ENCODE results near the gene COL4A2.
"Not testable (repeated sequence)": the region's sequence is repeated elsewhere in the genome, so short reads cannot be mapped to it uniquely, and the experiment has no call there.

Gene COL4A2

DNA sequence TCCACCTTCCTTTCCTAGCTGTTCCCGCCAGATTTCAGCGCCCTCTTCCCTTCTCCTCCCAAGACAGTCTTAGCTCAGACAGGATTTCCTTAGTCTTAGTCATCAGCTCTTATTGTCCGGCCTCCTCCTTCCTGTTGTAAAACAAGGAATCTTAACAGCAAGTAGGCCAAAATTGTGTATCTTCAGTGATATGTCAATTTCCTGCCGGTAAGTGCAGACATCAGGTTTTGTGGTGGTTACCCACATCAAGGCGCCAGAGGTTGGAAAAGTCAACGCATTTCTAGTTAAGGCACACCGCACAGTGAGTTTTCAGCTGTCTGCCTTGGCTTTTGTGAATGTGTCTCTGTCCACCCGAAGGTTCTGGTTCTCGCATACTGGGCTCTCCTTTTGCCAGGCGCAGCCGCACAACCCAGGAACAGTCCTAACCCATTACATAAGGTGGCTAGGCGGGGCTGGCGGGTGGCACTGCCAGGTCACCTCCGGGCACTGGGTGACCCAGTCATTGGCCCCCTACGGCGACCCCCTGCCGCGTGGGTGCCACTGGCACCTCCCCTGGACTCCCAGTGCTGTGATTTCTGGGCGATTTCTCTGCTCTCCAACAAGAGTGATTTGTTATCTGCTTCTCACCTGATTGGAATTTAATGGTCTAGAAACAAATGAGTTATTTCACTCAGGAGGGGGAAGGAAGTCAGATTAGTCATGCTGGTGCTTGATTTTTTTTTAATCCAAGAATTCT lies 12.9 kb downstream of the COL4A2 start:
- in situ Hi-C loops (cut with MboI; ENCODE audit: low sequenced_read_pairs): no loop called here

DNA sequence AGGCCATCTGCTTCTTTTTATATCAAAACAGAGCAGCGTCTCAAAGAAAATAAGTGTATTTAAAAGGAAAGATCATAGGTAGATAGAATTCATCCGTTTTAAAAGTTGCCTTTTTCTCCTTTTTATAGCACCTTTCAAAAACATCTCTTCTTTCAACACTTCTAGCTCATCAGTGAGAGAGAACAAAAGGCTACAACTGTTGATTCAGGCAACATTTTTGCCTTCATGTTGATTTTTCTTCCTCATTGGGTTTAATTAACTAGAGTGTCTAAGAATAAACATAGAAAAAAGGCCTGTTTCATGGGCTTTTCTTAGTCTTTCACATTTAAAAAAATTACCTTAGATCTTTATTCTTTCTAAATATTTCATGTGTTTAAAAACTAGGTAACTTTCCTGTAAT lies 13.6 kb downstream of the COL4A2 start:
- in situ Hi-C loops (cut with MboI; ENCODE audit: low sequenced_read_pairs): no loop called here

DNA sequence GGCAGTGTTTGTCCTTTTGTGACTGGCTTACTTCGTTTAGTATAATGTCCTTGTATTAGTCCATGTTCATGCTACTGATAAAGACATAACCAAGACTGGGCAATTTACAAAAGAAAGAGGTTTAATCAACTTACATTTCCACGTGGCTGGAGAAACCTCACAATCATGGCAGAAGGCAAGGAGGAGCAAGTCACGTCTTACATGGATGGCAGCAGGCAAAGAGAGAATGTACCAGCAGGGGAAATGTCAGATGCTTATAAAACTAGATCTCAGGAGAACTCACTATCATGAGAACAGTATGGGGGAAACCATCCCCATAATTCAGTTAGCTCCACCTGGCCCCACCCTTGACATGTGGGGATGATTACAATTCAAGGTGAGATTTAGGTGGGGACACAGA lies 14.5 kb downstream of the COL4A2 start:
- in situ Hi-C loops (cut with MboI; ENCODE audit: low sequenced_read_pairs): not testable (repeated sequence)

DNA sequence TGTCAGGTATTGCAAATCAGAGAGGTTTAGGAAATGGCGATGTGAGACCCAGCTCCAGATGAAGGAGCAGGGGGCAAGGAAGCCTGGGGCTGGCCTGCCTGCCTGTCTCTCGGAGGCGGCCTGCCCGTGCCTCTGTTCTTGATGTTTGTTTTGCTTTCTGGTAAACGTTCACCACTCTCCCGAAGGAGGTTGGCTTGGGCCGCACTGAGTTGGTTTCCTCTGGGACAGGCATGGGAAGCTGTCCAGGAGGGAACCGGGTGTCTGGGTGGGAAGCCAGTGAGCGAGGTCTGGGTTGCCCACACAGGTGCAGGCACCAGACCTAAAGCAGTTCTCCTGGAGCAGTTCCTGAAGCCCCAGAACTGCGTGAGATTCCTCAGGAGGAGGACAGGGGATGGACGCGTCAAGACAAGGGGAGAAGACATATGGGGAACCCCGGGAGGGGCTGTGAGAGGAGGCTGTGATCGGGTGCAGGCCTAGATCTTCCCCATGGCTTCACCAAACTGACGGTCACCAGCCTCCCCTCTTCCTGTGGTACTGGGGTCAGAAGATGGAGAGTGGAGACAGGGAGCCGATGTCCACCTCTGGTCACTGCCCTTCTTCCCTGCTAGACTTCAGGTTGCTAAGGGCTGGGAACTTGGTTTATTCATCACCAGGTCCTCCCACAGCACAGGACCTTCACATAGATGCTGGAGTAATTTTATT lies 15.2 kb downstream of the COL4A2 start:
- in situ Hi-C loops (cut with MboI; ENCODE audit: low sequenced_read_pairs): no loop called here

DNA sequence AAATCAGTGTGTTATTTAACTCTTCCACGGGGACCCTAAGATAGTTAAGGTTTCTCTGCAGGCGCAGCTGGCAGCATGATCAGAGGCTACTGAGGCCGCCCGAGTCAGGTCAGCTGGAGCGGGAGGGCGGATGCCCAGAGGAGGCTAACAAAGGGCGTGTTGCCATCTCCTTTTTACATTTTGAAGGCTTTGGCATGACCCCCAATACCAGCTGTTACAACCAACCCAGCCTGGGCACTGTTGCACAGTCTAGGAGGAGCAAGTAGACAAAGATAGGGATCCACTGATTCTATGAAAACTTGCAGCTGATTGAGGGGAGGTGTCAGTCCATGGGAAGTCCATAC lies 15.7 kb downstream of the COL4A2 start:
- in situ Hi-C loops (cut with MboI; ENCODE audit: low sequenced_read_pairs): no loop called here

DNA sequence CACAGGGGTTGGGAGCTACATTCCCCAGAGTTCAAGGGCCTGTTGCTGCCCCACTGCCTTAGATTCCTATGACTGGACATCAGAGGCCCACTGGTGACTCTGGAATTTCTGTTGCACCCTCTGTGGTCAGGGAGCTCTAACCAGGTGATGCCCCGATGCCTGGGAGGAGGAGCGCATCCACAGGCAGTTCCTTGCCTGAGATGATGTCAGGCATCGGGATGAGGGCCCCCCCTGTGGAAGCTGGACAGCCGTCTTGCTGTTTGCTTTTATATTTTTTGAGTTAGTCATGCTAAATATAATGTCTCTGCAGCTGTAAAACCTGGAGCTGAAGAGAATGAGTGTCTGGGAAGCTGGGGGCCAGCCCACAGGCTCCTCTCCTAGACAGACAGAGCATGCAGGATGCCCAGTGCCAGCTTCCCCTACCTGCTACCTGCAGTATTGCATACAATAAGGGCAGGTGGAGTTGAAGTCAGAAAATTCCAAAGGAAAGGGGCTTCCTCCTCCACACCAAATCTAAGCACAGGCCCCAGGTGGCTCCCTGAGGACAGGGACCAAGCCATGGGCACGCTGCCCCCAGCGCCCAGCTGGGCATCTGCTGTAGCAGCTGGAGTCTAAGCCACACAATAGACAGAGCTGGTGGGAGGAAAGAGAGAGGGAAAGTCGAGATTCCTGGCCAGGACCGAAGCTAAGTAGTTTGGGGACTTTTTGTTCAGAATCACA lies 16.2 kb downstream of the COL4A2 start:
- in situ Hi-C loops (cut with MboI; ENCODE audit: low sequenced_read_pairs): no loop called here

DNA sequence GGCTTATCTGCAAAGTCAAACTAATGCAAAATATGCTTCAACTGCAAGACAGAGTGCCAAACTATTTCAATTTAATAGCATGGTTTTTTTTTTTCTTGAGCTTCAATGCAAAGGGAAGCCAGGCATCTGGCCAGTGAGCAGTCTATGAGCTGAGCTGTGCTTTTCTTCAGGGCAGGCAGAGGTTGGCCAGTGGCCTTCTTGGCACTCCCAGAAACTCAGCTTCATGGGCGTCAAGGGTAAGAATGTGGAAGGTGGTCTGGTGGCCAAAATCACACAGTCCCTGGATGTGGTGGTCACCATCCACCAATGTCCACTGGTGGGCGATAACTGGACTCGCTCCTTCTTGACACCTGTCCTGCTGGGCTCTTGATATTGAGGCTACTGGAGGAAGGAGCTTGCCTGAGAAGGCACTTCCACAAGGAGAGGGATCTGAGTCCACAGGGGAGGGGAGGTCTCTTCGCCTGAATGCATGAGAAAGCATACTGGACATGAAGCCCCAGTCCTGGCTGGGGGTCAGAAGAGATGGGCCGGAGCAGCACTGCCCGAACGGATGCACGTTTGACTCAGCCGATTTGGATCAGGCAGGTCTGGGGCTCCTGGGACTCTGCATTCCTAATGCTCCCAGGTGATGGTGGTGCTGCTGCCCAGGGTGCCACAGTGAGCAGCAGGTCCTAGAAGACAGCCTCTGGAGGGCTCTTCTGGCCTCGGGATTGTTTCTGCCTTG lies 17.1 kb downstream of the COL4A2 start:
- in situ Hi-C loops (cut with MboI; ENCODE audit: low sequenced_read_pairs): no loop called here

DNA sequence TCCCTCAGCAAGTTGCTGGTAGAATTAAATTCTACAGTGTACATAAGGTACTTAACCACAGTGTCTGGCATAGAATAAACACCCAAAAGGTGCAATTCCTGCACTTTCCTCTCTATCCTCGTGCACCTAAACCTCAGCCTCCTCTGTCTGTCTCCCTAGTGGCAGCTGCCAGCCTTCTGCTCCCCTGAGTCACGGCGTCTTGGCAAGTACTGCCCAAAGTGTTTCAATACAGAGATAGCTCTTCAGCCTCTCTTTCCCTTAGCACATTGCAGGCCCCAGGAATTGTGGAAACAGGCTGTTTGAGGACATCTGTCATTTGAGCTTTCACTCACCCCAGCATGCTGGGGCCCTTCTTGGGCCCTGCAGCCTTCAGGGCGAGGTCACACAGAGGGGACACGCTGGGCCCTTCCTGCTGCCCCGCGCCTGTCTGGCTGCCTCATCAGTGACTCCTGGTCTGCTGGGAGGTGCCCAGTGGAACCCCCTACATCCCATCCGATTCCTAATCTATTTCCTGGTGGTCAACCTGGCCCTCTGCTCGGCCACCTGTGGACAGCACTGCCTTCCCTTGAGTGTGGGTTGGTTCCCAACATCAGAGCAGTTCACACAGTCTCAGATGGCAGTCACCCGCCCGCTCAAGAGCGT lies 19.3 kb downstream of the COL4A2 start:
- in situ Hi-C loops (cut with MboI; ENCODE audit: low sequenced_read_pairs): no loop called here

DNA sequence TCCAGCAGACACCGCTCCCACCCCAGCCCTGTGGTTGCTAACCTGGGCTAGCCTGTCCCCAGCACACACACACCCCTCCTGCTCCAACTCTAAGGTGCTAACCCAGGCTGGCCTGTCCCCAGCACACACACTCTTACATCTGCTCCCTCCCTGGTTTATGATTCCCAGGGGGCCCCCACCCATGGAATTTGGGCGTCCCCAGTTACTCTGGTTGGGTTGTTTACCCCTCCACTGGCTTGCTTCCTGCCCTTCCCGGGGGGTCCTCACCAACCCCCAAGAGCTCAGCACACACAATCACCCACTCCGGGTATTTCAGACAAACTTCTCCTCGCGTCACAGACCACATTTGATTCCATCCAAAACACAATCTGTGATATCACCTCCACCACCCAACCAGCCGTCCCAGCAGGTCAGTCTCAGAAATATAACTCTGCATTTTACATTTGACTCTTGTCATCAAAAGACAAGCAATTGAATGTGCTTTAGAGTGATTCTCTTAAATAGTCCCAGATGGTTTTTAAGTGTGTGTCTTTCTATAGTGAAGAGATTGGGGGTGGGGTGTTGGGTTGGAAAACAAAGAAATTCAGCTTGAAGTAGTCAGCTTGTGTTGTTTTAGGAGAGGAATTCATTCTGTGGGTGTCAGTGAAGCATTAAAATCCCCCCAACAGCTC lies 20.1 kb downstream of the COL4A2 start:
- in situ Hi-C loops (cut with MboI; ENCODE audit: low sequenced_read_pairs): no loop called here

DNA sequence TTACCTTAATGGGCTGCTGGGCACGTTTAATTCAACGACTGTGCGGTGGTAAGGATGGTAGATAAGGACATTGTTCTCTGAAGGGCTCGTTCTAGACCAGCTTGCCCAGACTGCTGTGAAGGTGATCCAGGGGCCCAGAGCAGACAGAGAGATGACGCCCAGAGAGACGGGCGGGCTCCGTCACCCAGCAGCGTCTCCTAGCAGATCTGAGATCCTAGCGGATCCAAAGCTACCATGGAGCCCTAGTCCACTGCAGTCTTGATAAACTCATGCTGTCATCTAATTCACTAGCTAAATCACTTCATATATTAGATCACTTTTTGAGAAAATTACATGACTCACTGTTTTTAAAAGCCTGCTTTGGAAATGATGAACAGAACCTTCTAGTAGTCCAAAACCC lies 21.5 kb downstream of the COL4A2 start:
- in situ Hi-C loops (cut with MboI; ENCODE audit: low sequenced_read_pairs): no loop called here

DNA sequence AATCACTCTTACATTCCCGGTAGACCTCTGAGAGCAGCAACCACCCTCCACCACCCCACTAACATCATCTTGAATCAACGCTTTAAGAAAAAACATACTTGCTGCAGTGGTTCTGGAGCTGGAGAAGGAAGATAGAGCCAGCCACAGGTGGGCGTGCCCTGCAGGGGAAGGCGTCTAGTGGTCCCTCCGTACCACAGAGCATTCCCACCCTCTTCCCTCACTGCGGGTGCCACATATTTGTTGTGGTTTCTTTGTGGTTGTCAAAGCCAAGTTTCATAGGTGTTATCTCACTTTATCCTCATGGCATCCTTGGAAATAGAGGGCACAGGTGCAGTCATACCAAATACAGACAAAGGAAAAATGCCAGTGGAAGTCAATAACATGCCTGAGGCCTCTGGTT lies 22.2 kb downstream of the COL4A2 start:
- in situ Hi-C loops (cut with MboI; ENCODE audit: low sequenced_read_pairs): no loop called here

DNA sequence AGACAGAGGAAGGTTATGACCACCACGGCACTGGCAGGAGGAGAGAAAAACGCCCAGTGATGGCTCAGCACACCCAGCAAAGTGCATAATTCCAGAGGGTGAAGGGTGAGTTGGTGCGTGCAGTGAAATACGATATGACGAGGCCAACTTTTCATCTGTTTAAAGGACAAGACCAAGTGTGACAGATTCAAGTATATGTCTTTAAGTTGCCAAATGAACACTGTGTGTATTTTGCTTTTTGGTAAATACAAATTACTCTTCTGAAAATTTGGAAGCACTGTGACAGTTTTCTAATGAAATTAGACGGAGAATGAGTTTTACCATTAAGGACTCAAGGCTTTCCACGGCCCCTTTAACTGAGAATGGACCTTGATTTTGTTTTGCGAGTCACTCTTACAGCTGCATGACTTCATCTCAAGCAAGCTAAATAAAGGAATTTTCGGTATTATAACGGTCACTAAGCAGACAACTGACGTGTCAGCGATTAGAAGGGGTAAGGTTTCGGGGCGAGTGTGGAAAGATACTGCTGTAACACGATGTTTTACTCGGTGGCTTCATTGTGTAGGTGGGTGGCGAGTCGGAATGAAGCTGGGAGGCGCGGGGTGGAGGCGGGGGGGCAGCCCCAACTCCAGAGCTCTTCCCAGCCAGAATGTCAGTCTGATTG lies 22.8 kb downstream of the COL4A2 start:
- in situ Hi-C loops (cut with MboI; ENCODE audit: low sequenced_read_pairs): no loop called here

DNA sequence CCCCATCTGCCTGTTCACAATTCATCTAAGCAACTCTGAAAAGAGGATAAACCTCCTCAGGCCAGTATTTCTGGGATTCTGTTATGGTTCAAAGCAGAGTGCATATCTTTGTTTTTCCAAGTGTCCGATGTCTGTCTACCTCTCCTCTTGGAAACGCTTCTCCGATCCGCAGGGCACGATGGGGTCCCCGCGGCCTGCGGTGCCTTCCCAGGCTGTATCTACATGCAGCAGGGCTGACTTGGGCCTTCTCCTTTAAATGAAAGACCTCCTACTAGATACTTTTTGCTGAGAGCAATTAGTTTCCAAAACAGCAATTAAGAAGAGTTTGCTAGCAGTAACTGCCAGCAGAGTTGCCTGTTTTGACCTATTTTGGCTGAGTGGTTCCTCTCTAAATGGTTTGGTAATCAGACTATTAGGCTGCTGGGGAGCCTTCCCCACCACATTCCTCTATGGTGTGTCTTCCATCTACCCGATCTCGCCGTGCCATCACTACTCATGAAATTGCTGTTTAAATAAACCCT lies 23.5 kb downstream of the COL4A2 start:
- in situ Hi-C loops (cut with MboI; ENCODE audit: low sequenced_read_pairs): no loop called here

DNA sequence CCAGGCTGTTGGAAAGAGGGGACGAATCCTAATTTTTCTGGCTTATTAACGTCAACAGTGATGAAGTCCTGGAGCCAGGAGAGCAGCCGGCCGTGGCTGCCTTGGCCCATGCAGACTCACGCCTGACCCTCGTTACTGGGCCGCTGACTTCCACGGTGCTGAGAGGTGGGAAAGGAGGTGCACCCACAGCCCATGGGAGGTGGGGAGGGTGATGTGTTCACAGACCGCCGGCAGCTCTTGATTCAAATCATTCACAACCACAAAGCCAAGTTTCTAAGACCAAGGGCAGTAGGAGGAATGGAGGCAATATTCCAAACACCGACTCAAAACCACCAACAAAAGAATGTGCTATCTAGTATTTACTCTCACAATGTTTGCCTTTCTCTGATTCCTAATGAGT lies 24.3 kb downstream of the COL4A2 start:
- in situ Hi-C loops (cut with MboI; ENCODE audit: low sequenced_read_pairs): no loop called here

DNA sequence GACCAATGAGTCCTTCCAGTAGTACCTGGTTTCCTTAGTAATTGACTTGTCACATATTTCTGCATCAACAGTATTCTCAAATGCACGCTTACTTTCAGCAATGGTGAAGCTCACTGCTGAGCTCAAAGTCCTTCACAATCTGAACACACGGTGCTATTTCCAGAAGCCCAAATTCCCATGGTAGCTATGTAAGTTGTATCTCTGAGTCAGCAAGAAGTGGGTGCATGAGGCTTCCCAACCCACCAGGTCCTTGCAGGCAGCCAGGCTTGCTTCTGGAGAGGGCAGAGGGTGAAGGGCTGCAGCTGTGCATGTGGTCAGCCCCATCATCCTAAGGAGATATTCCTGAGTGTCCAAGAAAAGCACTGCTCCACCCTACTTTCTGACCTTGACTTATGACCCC lies 25.7 kb downstream of the COL4A2 start:
- in situ Hi-C loops (cut with MboI; ENCODE audit: low sequenced_read_pairs): no loop called here

DNA sequence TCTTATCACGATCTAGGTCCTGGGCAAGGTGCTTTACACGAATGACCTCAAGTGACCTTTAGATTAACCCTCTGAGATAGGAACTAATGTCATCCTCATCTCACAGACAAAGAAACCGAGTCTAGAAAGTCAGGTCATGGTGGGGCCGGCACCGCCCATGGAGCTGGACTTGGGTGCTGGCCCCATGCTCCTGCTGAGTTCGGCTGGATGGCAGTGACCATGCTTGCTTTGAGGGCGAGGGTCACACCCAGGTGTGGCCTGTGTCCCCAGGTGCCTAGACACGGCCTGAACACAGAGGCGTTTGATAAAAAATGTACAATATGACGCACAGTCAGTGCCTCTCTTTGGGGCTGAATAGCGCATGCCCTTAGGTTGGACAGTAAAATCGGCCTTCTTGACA lies 26.8 kb downstream of the COL4A2 start:
- in situ Hi-C loops (cut with MboI; ENCODE audit: low sequenced_read_pairs): no loop called here

DNA sequence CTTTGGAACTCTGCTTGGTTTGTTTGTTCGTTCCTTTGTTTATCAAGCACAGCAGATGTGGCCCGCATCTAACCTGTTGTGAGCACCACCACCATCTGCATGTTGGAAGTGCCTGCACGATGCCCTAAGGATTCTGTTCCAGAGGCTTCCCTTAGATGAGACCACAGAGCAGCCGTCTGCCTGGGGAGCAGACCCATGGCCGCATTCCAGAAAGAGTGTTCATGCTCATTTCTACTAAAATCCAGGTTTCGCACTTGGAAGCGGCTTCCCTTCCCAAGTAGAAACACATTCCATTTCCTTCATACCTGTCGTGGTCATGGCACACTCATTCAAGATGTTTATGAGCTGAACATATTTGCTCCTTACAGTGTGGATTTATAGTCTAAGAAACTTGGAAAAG lies 27.2 kb downstream of the COL4A2 start:
- in situ Hi-C loops (cut with MboI; ENCODE audit: low sequenced_read_pairs): no loop called here

DNA sequence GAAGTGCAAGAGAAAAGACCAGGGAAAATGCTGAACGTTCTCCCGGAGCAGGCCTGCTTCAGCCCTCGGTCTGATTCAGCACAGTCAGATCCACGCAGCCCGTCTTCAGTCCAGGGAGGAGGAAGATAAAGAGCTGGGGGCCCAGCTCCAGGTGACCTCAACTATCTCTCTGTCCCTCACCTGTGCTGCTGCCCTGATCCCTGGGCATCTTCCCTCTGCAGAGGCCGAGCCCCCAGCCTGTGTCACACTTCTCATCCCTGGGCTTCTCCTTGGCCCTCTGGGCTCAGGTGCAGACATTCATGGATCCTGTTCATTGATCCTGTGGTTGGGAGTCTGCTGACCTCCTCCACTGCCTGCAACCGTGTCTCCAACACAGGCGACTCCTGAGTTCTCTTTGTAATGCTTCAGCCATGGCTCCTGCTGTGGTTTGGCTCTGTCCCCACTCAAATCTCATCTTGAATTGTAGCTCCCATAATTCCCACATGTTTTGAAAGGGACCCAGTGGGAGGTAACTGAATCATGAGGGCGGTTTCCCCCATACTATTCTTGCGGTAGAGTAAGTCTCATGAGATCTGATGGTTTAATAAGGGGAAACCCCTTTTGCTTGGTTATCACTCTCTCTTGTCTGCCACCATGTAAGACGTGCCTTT lies 27.9 kb downstream of the COL4A2 start:
- in situ Hi-C loops (cut with MboI; ENCODE audit: low sequenced_read_pairs): no loop called here

DNA sequence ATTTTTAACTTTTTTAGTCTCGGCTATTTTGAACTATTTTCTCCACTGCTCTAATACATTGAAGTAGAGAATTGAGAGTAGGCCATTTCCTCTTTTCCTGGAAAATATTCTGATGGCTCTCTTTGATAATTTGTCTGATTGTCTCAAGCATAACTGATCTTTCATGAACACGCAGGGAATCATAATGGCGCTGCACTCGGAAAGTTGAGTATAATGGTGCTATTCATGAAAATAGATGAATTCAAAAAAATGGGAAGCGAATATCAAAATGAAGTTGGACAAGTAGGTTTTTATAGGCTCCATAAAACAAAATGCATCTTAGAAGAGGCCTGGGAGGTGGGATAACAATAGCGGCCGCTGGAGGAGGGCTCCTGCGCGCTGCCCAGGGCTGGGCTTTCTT lies 29.0 kb downstream of the COL4A2 start:
- in situ Hi-C loops (cut with MboI; ENCODE audit: low sequenced_read_pairs): no loop called here

All from HL-60/S4 treated with retinoic acid at 250 ng/mL for 4 days and 3 days (cell line).